Subcutaneous abdominal adipose tissue (tissue), 5 donors: Measurements from ENCODE around the gene VARS1.
"Not testable (repeated sequence)": the region's sequence is repeated elsewhere in the genome, so short reads cannot be mapped to it uniquely, and the experiment has no call there.

Source experiments
- H3K27ac ChIP-seq: one replicate; pipeline ENCODE4 v1.7.0; 2013; ENCODE audit warnings: low read depth, mild to moderate bottlenecking, inconsistent platforms, low read length, moderate library complexity
- H3K27me3 ChIP-seq, 5 donors: one replicate each; pipeline ENCODE4 v1.7.0; 2013; ENCODE audit warnings: low read length in 5 of 5, inconsistent platforms in 1 of 5; ENCODE audit not compliant: control insufficient read depth in 5 of 5, insufficient read depth in 4 of 5
- H3K36me3 ChIP-seq, 5 donors: one replicate each; pipeline ENCODE4 v1.7.0; 2013; ENCODE audit warnings: low read length in 5 of 5; ENCODE audit not compliant: control insufficient read depth in 5 of 5, insufficient read depth in 5 of 5
- H3K4me1 ChIP-seq, 5 donors: one replicate each; pipeline ENCODE4 v1.7.0; 2013; ENCODE audit warnings: low read length in 5 of 5, mild to moderate bottlenecking in 3 of 5, moderate library complexity in 1 of 5; ENCODE audit not compliant: control insufficient read depth in 5 of 5, insufficient read depth in 5 of 5
- H3K4me3 ChIP-seq, 5 donors: one replicate each; pipeline ENCODE4 v1.7.0; 2013; ENCODE audit warnings: low read length in 5 of 5, low read depth in 1 of 5
- H3K9ac ChIP-seq, 5 donors: one replicate each; pipeline ENCODE4 v1.7.0; 2013; ENCODE audit warnings: low read length in 5 of 5, mild to moderate bottlenecking in 4 of 5, moderate library complexity in 3 of 5
- H3K9me3 ChIP-seq, 5 donors: one replicate each; pipeline ENCODE4 v1.7.0; 2013; ENCODE audit warnings: low read length in 5 of 5; ENCODE audit not compliant: control insufficient read depth in 5 of 5
- donor health status: healthy.
- donor health status: healthy.
- donor health status: healthy.
- donor health status: healthy.
- donor health status: healthy.

VARS1 gene

GRCh38 chr6:31834367-31835250 lies 39.1 kb upstream of the VARS1 start:
- Histone ChIP-seq H3K4me1 (peaks cover 10 to 64% (median 44%) of the 10 kb centered on the region in 5 donors), H3K9me3 (no peaks in the 10 kb centered on the region), H3K36me3 (peaks cover 6 to 27% (median 25%) of the 10 kb centered on the region in 5 donors), H3K9ac (peak overlapping the region; percentile 77 to 96 (median 92)), H3K27ac (peak overlapping the region; percentile 97), H3K27me3 (no peaks in the 10 kb centered on the region), H3K4me3 (peak overlapping the region; percentile 91 to 98 (median 95))

- H3K27ac ChIP-seq, result peak overlapping the region; percentile 65
- H3K36me3 ChIP-seq, result no peaks in the 10 kb centered on the region
- H3K4me1 ChIP-seq, result peaks cover 20 to 53% (median 36%) of the 10 kb centered on the region in 5 donors
- H3K27me3 ChIP-seq, result peaks cover 0 to 6% (median 0%) of the 10 kb centered on the region in 5 donors
- H3K9ac ChIP-seq, result peak overlapping the region in 2 of 5 donors; percentile 59 to 67
- no peaks in the 10 kb centered on the region for H3K9me3 ChIP-seq
- H3K4me3 ChIP-seq, result peak overlapping the region; percentile 68 to 89 (median 83)
These were observed 36.0 kb upstream of the VARS1 start for GRCh38 chr6:31831350-31832215.

- Histone ChIP-seq H3K27ac (peak overlapping the region; percentile 65), H3K9ac (peak overlapping the region in 3 of 5 donors; percentile 59 to 69 (median 67)), H3K4me1 (peaks cover 19 to 51% (median 34%) of the 10 kb centered on the region in 5 donors), H3K36me3 (no peaks in the 10 kb centered on the region), H3K27me3 (peaks cover 0 to 6% (median 0%) of the 10 kb centered on the region in 5 donors), H3K4me3 (peak overlapping the region; percentile 68 to 89 (median 83)), H3K9me3 (no peaks in the 10 kb centered on the region)
These were observed 35.4 kb upstream of the VARS1 start for GRCh38 chr6:31830886-31831335.

GRCh38 chr6:31829633-31830283 lies 34.2 kb upstream of the VARS1 start:
- H3K9me3 ChIP-seq, result no peaks in the 10 kb centered on the region
- peak overlapping the region; percentile 85 for H3K27ac ChIP-seq
- H3K4me3 ChIP-seq, result peak overlapping the region; percentile 68 to 89 (median 83)
- peaks cover 20 to 39% (median 29%) of the 10 kb centered on the region in 5 donors for H3K4me1 ChIP-seq
- peaks cover 0 to 6% (median 0%) of the 10 kb centered on the region in 5 donors for H3K27me3 ChIP-seq
- H3K9ac ChIP-seq, result peak overlapping the region; percentile 10 to 79 (median 66)
- H3K36me3 ChIP-seq, result no peaks in the 10 kb centered on the region

- H3K27ac ChIP-seq, result peak within 1 kb of the TSS; percentile 100
- peak within 1 kb of the TSS; percentile 75 to 100 (median 89) for H3K9ac ChIP-seq
- H3K27me3 ChIP-seq, result peaks cover 0 to 6% (median 0%) of the 10 kb centered on the region in 5 donors
- H3K4me1 ChIP-seq, result peaks cover 20 to 48% (median 37%) of the 10 kb centered on the region in 5 donors
- H3K9me3 ChIP-seq, result no peaks in the 10 kb centered on the region
- no peaks in the 10 kb centered on the region for H3K36me3 ChIP-seq
- H3K4me3 ChIP-seq, result peak within 1 kb of the TSS; percentile 72 to 87 (median 79)
These were observed 31.9 kb upstream of the VARS1 start, which contains the start of gene HSPA1B for GRCh38 chr6:31827286-31828079. Gene HSPA1B (plus strand): TSS chr6:31827738. CDS start chr6:31827951, 213 bp downstream.

DNA sequence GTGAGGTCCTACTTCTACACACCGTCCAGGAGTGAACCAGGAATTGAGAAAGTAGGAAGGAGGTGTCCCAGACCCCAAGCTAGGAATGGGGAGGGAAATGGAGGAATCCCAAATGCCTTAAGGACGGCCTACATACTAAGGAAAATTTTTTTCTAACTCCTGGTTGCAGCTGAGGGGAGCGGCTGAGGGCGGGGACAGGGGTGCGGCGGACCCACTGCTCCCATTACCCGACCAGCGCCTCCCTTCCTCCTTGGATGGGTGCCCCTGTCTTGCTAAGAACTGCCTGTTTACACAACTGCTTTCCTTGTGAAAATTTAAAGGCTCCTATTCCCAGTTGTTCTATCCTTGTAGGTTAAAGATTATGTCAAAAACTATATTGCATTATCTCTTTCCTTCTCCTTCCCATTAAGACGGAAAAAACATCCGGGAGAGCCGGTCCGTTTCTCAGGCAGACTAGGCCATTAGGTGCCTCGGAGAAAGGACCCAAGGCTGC lies 31.3 kb upstream of the VARS1 start:
- peaks cover 20 to 49% (median 40%) of the 10 kb centered on the region in 5 donors for H3K4me1 ChIP-seq
- H3K36me3 ChIP-seq, result no peaks in the 10 kb centered on the region
- peaks cover 0 to 6% (median 0%) of the 10 kb centered on the region in 5 donors for H3K27me3 ChIP-seq
- H3K9me3 ChIP-seq, result no peaks in the 10 kb centered on the region
- peak overlapping the region; percentile 72 to 87 (median 79) for H3K4me3 ChIP-seq
- H3K9ac ChIP-seq, result peak overlapping the region; percentile 75 to 100 (median 83)
- H3K27ac ChIP-seq, result peak overlapping the region; percentile 100

GRCh38 chr6:31825553-31825952 lies 30.0 kb upstream of the VARS1 start:
- Histone ChIP-seq H3K36me3 (no peaks in the 10 kb centered on the region), H3K9me3 (no peaks in the 10 kb centered on the region), H3K27me3 (peaks cover 0 to 6% (median 0%) of the 10 kb centered on the region in 5 donors), H3K4me1 (peaks cover 16 to 45% (median 38%) of the 10 kb centered on the region in 5 donors), H3K27ac (peak overlapping the region; percentile 100), H3K4me3 (no peak overlapping the region), H3K9ac (peak overlapping the region in 2 of 5 donors; percentile 16 to 35)

DNA sequence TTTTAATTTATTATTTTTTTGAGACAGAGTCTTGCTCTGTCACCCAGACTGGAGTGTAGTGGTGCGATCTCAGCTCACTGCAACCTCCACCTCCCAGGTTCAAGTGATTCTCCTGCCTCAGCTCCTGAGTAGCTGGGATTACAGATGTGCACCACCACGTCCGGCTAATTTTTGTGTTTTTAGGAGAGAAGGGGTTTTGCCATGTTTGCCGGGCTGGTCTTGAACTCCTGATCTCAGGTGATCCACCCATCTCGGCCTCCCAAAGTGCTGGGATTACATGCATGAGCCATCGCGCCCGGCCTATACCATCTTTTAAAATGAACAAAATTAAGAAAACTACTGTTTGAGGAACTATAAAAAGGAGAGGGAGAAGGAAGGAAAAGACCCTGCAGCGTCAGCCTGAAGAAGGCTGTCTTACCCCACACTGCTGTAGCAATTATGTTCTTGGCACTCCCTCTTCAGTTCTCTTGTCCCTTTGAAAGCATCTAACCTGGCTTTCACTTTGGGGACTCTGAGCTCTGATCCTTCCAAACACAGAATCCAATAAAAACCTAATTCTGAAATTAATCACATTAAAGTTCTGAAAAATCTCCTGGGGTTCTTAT lies 28.1 kb upstream of the VARS1 start:
- H3K27me3 ChIP-seq, H3K36me3 ChIP-seq, H3K9me3 ChIP-seq, H3K4me3 ChIP-seq: not testable (repeated sequence)
- Histone ChIP-seq H3K27ac (peak overlapping the region; percentile 100), H3K9ac (peak overlapping the region in 2 of 5 donors; percentile 77 to 97), H3K4me1 (peaks cover 14 to 54% (median 47%) of the 10 kb centered on the region in 5 donors)
